Urinary bladder (tissue), 4 donors: ENCODE measurements around the gene SEMA4A. TPM values are rescaled to one million over a fixed set of nuclear protein-coding genes. Genes with fewer than 3 reads are reported as not detected.

ENCODE experiments used
- DNase-seq: peaks from one replicate; pipeline ENCODE4 v3.0.0-alpha.2; 2015; ENCODE audit errors: extremely low spot score
- H3K27ac ChIP-seq: one replicate; pipeline ENCODE4 v1.5.1; 2013; ENCODE audit warnings: low read depth, mild to moderate bottlenecking, moderate library complexity
- H3K36me3 ChIP-seq: one replicate; pipeline ENCODE4 v1.6.1; 2013; ENCODE audit warnings: mild to moderate bottlenecking, moderate library complexity; ENCODE audit not compliant: insufficient read depth
- H3K4me1 ChIP-seq: one replicate; pipeline ENCODE4 v1.6.1; 2013; ENCODE audit warnings: mild to moderate bottlenecking, moderate library complexity; ENCODE audit not compliant: insufficient read depth
- H3K4me3 ChIP-seq: one replicate; pipeline ENCODE4 v1.5.1; 2013; ENCODE audit warnings: low read depth, low read length
- WGBS: extraction: QIAGEN DNeasy Blood & Tissue Kit; methylation state at CpG from one replicate; pipeline ENCODE4 v1.1.7; 2013; 5-methylcytosine and 5-hydroxymethylcytosine counted together
- polyA plus RNA-seq: library from polyadenylated mRNA; stranded (reverse); fragments of 200-250 nt; gene quantifications from one replicate; pipeline ENCODE4 v1.2.3, GENCODE V29; 2013
- total RNA-seq: library from RNA; depleted of rRNA; stranded (reverse); fragments of >200 nt; gene quantifications from one replicate; pipeline ENCODE4 v1.2.3, GENCODE V29; 2014
- donor health status: healthy with polysubstance abuse.
- donor health status: healthy.

SEMA4A gene
- total and polyA plus RNA-seq, 2 donors: 7.0 to 7.3 TPM

GRCh38 chr1:156193488-156194299 lies 40.3 kb downstream of the SEMA4A start, which contains the start of gene SLC25A44:
Gene SLC25A44 (plus strand): TSS chr1:156194104. CDS start chr1:156199848, 5,744 bp downstream.
- WGBS: 2% methylated on average over 59 of the region's 59 CpGs
- DNase-seq: peak; percentile 99
- peaks cover 1% of the 10 kb centered on the region for H3K36me3 ChIP-seq
- peak within 1 kb of the TSS; percentile 32 for H3K27ac ChIP-seq
- no peaks in the 10 kb centered on the region for H3K4me1 ChIP-seq
- H3K4me3 ChIP-seq: peak within 1 kb of the TSS; percentile 64

GRCh38 chr1:156194300-156194652 lies 40.9 kb downstream of the SEMA4A start:
- DNase-seq: no peak
- Histone ChIP-seq H3K36me3 (peaks cover 1% of the 10 kb centered on the region), H3K4me3 (peak overlapping the region; percentile 64), H3K27ac (no peak overlapping the region), H3K4me1 (no peaks in the 10 kb centered on the region)
- 11% methylated on average over 14 of the region's 14 CpGs for WGBS

- 73% methylated on average over 4 of the region's 4 CpGs for WGBS
- no peaks in the 10 kb centered on the region for H3K4me1 ChIP-seq
- no peaks in the 10 kb centered on the region for H3K36me3 ChIP-seq
- no peak overlapping the region for H3K27ac ChIP-seq
- H3K4me3 ChIP-seq: no peak overlapping the region
- no peak for DNase-seq
Measured at GRCh38 chr1:156195853-156196252, 42.5 kb downstream of the SEMA4A start.

GRCh38 chr1:156196445-156196844 lies 43.1 kb downstream of the SEMA4A start:
- no peaks in the 10 kb centered on the region for H3K4me1 ChIP-seq
- no peaks in the 10 kb centered on the region for H3K36me3 ChIP-seq
- no peak overlapping the region for H3K4me3 ChIP-seq
- DNase-seq: no peak
- 75% methylated on average over 2 of the region's 2 CpGs for WGBS
- H3K27ac ChIP-seq: no peak overlapping the region

GRCh38 chr1:156198831-156199349 lies 45.5 kb downstream of the SEMA4A start:
- whole genome bisulfite sequencing: 81% methylated on average over 5 of the region's 5 CpGs
- no peaks in the 10 kb centered on the region for H3K36me3 ChIP-seq
- no peak for DNase-seq
- H3K4me3 ChIP-seq: no peak overlapping the region
- no peaks in the 10 kb centered on the region for H3K4me1 ChIP-seq
- no peak overlapping the region for H3K27ac ChIP-seq

GRCh38 chr1:156200044-156200443 lies 46.7 kb downstream of the SEMA4A start:
- H3K4me3 ChIP-seq: no peak overlapping the region
- no peak overlapping the region for H3K27ac ChIP-seq
- no peaks in the 10 kb centered on the region for H3K36me3 ChIP-seq
- 95% methylated on average over 8 of the region's 8 CpGs for WGBS
- DNase-seq: no peak
- no peaks in the 10 kb centered on the region for H3K4me1 ChIP-seq

- no peak overlapping the region for H3K4me3 ChIP-seq
- no peaks in the 10 kb centered on the region for H3K36me3 ChIP-seq
- no peak overlapping the region for H3K27ac ChIP-seq
- no peaks in the 10 kb centered on the region for H3K4me1 ChIP-seq
- DNase-seq: no peak
Measured at GRCh38 chr1:156203331-156203730, 49.9 kb downstream of the SEMA4A start.

GRCh38 chr1:156204686-156205085 lies 51.3 kb downstream of the SEMA4A start:
- Histone ChIP-seq H3K4me1 (no peaks in the 10 kb centered on the region), H3K36me3 (no peaks in the 10 kb centered on the region), H3K27ac (no peak overlapping the region), H3K4me3 (no peak overlapping the region)
- WGBS: 98% methylated on average over 3 of the region's 3 CpGs
- no peak for DNase-seq

GRCh38 chr1:156211243-156211642 lies 57.9 kb downstream of the SEMA4A start:
- H3K36me3 ChIP-seq: no peaks in the 10 kb centered on the region
- 97% methylated on average over 3 of the region's 3 CpGs for WGBS
- no peak for DNase-seq
- no peaks in the 10 kb centered on the region for H3K4me1 ChIP-seq
- no peak overlapping the region for H3K27ac ChIP-seq
- no peak overlapping the region for H3K4me3 ChIP-seq

GRCh38 chr1:156212130-156212529 lies 58.7 kb downstream of the SEMA4A start:
- Histone ChIP-seq H3K36me3 (no peaks in the 10 kb centered on the region), H3K4me3 (peak overlapping the region; percentile 54), H3K27ac (peak overlapping the region; percentile 48), H3K4me1 (no peaks in the 10 kb centered on the region)
- DNase-seq: no peak
- WGBS: 83% methylated on average over 9 of the region's 9 CpGs

GRCh38 chr1:156212833-156213643 lies 59.7 kb downstream of the SEMA4A start, which contains the start of gene PMF1:
Gene PMF1 (plus strand): TSS chr1:156213007. CDS start chr1:156213016, 9 bp downstream.
- no peaks in the 10 kb centered on the region for H3K4me1 ChIP-seq
- WGBS: under 1% methylated on average over 61 of the region's 61 CpGs
- peak within 1 kb of the TSS; percentile 95 for H3K27ac ChIP-seq
- peak within 1 kb of the TSS; percentile 54 for H3K4me3 ChIP-seq
- H3K36me3 ChIP-seq: no peaks in the 10 kb centered on the region
- DNase-seq: peak; percentile 94

- no peaks in the 10 kb centered on the region for H3K4me1 ChIP-seq
- 14% methylated on average over 11 of the region's 11 CpGs for WGBS
- no peak for DNase-seq
Measured at GRCh38 chr1:156213644-156213966, 60.2 kb downstream of the SEMA4A start.

GRCh38 chr1:156214024-156214748 lies 60.8 kb downstream of the SEMA4A start:
- no peak for DNase-seq
- H3K27ac ChIP-seq: no peak overlapping the region
- no peaks in the 10 kb centered on the region for H3K36me3 ChIP-seq
- WGBS: 82% methylated on average over 16 of the region's 16 CpGs
- H3K4me3 ChIP-seq: no peak overlapping the region
- no peaks in the 10 kb centered on the region for H3K4me1 ChIP-seq

More at GRCh38 chr1:156213644-156213966, 60.2 kb downstream of the SEMA4A start:
- Histone ChIP-seq H3K27ac (peak overlapping the region; percentile 49), H3K36me3 (no peaks in the 10 kb centered on the region), H3K4me3 (peak overlapping the region; percentile 54)
